GM15510 (cell line): ENCODE measurements around the gene ACCS.

ENCODE experiments used
- POLR2A ChIP-seq: IDR thresholded peaks from 3 replicates; pipeline ENCODE4 v1.6.1; 2011; ENCODE audit warnings: borderline replicate concordance; ENCODE audit not compliant: insufficient read length; ENCODE audit errors: extremely low read depth

Gene ACCS

DNA sequence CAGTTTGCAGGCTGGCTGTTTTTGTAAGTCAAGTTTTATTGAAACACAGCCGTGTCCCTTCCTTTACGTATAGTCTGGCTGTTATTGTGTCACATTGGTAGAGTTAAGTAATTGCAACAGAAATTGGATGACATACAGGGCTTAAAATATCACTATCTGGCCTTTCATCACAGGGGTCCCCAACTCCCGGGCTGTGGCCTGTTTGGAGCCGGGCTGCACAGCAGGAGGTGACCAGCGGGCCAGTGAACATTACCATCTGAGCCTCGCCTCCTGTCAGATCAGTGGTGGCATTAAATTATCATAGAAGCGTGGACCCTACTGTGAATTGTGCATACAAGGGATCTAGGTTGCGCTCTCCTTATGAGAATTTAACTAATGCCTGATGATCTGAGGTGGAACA is 61.1 kb downstream of the ACCS start:
- no peak for TF ChIP-seq POLR2A

DNA sequence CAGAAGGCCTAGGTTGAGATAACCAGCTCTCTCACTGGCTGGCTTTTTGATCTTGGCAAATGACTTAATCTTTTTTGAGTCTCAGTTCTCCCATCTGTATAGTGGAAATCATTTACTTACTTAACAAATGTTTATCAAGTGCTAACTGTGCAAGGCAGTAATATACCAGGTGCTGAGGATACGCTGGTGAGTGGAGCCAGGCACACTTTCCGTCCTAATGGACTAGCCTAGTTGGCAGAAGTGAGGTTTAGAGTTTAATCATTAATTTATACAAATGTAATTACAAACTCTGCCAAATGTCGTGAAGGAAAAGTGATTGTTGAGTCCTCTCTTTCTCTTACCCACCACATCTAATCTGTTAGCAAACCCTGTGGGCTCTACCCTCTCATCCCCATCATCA is 62.7 kb downstream of the ACCS start:
- TF ChIP-seq POLR2A = no peak

DNA sequence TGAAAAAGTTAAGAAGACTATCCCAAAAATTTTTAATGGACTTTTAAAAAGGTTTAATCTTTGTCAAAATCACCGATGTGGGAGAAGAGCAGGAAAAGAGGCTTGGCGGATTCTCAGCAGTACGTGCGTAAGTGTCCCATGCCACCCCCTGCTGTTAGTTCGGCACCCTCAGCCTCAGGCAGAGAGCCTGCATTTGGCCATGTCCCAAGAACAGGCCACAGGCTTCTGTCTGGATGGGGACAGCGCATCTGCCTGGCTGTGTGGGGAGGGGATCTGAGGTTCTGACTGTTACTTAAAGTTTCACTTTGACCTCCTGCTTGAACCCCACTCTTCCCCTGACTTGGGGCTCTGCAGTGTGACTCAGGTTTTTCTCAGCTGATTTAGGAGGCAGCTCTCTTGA is 64.7 kb downstream of the ACCS start:
- TF ChIP-seq POLR2A = no peak

DNA sequence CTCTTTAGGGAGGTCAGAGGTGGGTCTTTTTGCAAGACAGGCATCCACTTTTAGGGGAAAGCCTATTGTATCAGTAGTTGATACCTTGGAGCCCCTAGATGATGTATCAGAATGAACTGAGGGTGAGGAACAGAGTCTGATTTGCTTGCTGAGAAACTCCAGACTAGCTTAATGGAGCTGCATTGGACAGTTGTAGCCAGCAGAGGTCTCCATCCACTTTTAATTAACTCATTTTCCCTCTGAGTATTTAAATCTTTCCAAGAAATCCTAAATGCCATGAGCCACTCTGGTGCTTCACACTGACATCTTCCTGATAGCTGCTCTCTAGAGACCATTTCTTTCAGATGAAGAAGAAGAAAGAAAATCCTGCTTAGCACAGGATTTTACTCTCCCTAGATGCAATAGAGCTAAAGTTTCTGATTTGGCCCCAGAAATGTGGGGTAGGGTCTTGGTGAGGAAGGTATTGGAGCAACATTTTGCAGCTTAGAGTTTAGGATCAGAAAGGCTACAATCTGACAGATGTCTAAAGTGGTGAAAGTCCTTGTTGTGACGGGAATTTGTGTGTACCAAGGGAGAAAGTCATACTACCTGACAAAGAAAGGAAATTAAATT is 67.4 kb downstream of the ACCS start:
- no peak for TF ChIP-seq POLR2A
